VCaP (cell line): Measurements from ENCODE around the gene MMD.
"Not testable (repeated sequence)": the region's sequence is repeated elsewhere in the genome, so short reads cannot be mapped to it uniquely, and the experiment has no call there.

Experiments
- H3K27ac ChIP-seq: fragments of 450-650 bp; 2 replicates; pipeline ENCODE4 v1.5.1; 2017
- CTCF ChIP-seq: fragments of 450-650 bp; conservative IDR thresholded peaks from 2 replicates; pipeline ENCODE4 v1.5.1; 2017; ENCODE audit warnings: mild to moderate bottlenecking, moderate library complexity

Gene MMD

GRCh38 chr17:55421179-55421934, at the start of gene MMD:
Gene MMD (minus strand): TSS chr17:55421835. CDS start chr17:55421695, 140 bp downstream.
- no peak for TF ChIP-seq CTCF
- H3K27ac ChIP-seq = peak within 1 kb of the TSS; percentile 86

- H3K27ac ChIP-seq = no peak overlapping the region
- no peak for TF ChIP-seq CTCF
Observed at GRCh38 chr17:55466671-55467070, 45.0 kb upstream of the MMD start.

GRCh38 chr17:55465771-55466170, 44.1 kb upstream of the MMD start:
- H3K27ac ChIP-seq = not testable (repeated sequence)

- no peak for TF ChIP-seq CTCF
- no peak overlapping the region for H3K27ac ChIP-seq
Observed at GRCh38 chr17:55463600-55463999, 42.0 kb upstream of the MMD start.

GRCh38 chr17:55462711-55463110, 41.1 kb upstream of the MMD start:
- H3K27ac ChIP-seq = no peak overlapping the region

GRCh38 chr17:55462234-55462633, 40.6 kb upstream of the MMD start:
- no peak overlapping the region for H3K27ac ChIP-seq
- TF ChIP-seq CTCF = no peak

More at GRCh38 chr17:55462711-55463110, 41.1 kb upstream of the MMD start:
- no peak for TF ChIP-seq CTCF

- H3K27ac ChIP-seq = no peak overlapping the region
- no peak for TF ChIP-seq CTCF
Observed at GRCh38 chr17:55458978-55459377, 37.3 kb upstream of the MMD start.

- no peak for TF ChIP-seq CTCF
- no peak overlapping the region for H3K27ac ChIP-seq
Observed at GRCh38 chr17:55458287-55458900, 36.8 kb upstream of the MMD start.
